Measurements from ENCODE around the gene SRPRB.

- TF ChIP-seq, protein P1, sequence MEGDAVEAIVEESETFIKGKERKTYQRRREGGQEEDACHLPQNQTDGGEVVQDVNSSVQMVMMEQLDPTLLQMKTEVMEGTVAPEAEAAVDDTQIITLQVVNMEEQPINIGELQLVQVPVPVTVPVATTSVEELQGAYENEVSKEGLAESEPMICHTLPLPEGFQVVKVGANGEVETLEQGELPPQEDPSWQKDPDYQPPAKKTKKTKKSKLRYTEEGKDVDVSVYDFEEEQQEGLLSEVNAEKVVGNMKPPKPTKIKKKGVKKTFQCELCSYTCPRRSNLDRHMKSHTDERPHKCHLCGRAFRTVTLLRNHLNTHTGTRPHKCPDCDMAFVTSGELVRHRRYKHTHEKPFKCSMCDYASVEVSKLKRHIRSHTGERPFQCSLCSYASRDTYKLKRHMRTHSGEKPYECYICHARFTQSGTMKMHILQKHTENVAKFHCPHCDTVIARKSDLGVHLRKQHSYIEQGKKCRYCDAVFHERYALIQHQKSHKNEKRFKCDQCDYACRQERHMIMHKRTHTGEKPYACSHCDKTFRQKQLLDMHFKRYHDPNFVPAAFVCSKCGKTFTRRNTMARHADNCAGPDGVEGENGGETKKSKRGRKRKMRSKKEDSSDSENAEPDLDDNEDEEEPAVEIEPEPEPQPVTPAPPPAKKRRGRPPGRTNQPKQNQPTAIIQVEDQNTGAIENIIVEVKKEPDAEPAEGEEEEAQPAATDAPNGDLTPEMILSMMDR (IDR thresholded peaks at IDR 0.05), result no peak
- TF ChIP-seq POLR2AphosphoS5 (IDR thresholded peaks at IDR 0.05; ENCODE audit: low read depth, low read length) (no peak), SIN3A (IDR thresholded peaks at IDR 0.05; ENCODE audit: borderline replicate concordance, insufficient read depth, low read depth, low read length) (no peak), TCF7L2 (IDR thresholded peaks at IDR 0.05; ENCODE audit: low read depth, low read length) (no peak)
- TF ChIP-seq, protein P2, sequence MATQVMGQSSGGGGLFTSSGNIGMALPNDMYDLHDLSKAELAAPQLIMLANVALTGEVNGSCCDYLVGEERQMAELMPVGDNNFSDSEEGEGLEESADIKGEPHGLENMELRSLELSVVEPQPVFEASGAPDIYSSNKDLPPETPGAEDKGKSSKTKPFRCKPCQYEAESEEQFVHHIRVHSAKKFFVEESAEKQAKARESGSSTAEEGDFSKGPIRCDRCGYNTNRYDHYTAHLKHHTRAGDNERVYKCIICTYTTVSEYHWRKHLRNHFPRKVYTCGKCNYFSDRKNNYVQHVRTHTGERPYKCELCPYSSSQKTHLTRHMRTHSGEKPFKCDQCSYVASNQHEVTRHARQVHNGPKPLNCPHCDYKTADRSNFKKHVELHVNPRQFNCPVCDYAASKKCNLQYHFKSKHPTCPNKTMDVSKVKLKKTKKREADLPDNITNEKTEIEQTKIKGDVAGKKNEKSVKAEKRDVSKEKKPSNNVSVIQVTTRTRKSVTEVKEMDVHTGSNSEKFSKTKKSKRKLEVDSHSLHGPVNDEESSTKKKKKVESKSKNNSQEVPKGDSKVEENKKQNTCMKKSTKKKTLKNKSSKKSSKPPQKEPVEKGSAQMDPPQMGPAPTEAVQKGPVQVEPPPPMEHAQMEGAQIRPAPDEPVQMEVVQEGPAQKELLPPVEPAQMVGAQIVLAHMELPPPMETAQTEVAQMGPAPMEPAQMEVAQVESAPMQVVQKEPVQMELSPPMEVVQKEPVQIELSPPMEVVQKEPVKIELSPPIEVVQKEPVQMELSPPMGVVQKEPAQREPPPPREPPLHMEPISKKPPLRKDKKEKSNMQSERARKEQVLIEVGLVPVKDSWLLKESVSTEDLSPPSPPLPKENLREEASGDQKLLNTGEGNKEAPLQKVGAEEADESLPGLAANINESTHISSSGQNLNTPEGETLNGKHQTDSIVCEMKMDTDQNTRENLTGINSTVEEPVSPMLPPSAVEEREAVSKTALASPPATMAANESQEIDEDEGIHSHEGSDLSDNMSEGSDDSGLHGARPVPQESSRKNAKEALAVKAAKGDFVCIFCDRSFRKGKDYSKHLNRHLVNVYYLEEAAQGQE (IDR thresholded peaks at IDR 0.05; ENCODE audit: insufficient read depth in 1 of 2, low read depth in 2 of 2, low read length in 1 of 2), result no peak
Measured at GRCh38 chr3:133868186-133868585, 62.6 kb downstream of the SRPRB start.

Measured in Panc1 (cell line).